IPS-18c (cell line): Measurements from ENCODE around the gene ETV6.

Experiments
- H3K4me3 ChIP-seq: 2 replicates; pipeline ENCODE4 v1.7.0; 2013; ENCODE audit warnings: low read depth, mild to moderate bottlenecking, low read length, moderate library complexity; ENCODE audit not compliant: insufficient read depth
- H3K9me3 ChIP-seq: one replicate; pipeline ENCODE4 v1.6.1; 2013; ENCODE audit warnings: mild to moderate bottlenecking, low read length, moderate library complexity; ENCODE audit not compliant: control insufficient read depth, insufficient read depth

The ETV6 gene

GRCh38 chr12:11718768-11719253 lies 69.3 kb downstream of the ETV6 start:
- no peaks in the 10 kb centered on the region for H3K9me3 ChIP-seq
- no peak overlapping the region for H3K4me3 ChIP-seq

GRCh38 chr12:11719678-11720099 lies 70.2 kb downstream of the ETV6 start:
- H3K4me3 ChIP-seq: no peak overlapping the region
- H3K9me3 ChIP-seq: no peaks in the 10 kb centered on the region

- Histone ChIP-seq H3K4me3 (no peak overlapping the region), H3K9me3 (no peaks in the 10 kb centered on the region)
These were observed 72.6 kb downstream of the ETV6 start for GRCh38 chr12:11722071-11722470.

DNA sequence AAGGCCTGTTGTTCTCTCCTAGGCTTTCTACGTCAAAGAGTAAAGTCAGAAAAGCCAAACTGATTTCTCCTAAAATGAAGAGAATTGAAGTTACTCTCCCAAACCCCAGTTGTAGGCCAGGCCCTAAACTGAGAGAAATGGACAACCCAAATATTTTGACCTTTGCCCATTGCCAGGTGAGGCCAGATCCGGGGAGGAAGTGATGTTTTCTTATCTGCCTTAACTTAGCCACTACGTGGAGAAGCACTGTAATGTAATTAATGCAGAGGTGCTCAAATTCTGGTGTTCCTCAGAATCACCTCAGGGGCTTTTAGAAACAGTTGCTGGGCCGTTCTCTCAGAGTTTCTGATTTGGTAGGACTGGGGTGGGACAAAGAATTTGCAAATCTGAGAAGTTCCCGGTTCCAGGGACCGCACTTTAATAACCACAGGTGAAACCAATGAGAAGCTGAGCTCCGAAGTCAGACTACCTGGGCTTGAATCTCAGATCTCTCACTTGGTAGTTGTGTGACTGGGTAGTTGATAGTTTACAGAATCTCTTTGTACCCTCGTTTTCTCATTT lies 73.2 kb downstream of the ETV6 start:
- H3K4me3 ChIP-seq: no peak overlapping the region
- H3K9me3 ChIP-seq: no peaks in the 10 kb centered on the region

DNA sequence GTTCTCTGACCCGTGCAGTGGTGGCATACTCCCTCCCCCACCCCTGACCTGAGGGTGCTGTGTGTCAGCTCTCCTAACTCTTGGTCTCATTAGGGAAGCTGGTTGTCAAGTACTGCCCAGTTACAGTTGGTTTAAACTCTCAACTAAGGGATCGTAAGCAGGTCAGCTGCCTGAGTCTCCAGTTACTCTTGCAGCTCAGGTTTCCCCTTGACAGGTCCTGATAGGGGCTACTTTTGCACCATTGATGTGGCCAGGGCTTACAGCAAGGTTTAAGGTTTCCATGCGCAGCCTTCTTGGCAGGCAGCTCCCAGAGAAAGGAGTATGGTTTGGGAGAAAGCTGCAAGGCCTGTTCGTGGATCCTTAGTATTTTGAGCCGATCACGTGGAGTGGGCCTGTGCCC lies 74.5 kb downstream of the ETV6 start:
- H3K9me3 ChIP-seq: no peaks in the 10 kb centered on the region
- H3K4me3 ChIP-seq: no peak overlapping the region

DNA sequence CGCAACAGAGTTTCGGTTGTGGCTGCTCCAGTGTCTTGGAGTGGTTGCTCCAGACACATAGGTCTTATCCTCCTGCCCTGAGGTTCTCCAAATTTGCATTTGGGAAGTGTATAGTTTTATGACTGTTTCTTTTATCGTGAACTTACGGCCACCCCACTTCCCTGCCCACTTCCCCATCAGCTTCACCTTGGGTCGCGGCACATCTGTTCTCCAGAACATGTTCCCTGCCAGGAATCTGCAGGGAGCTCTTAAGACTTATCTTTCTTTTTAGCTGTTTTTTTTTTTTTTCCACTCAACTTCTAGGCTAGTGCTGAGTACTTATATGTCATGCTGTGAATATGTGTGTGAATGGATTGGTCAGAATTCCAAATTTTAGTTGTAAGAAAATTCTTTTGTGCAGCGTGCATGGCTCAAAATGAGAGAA lies 75.4 kb downstream of the ETV6 start:
- Histone ChIP-seq H3K4me3 (no peak overlapping the region), H3K9me3 (no peaks in the 10 kb centered on the region)

- no peak overlapping the region for H3K4me3 ChIP-seq
- no peaks in the 10 kb centered on the region for H3K9me3 ChIP-seq
These were observed 76.2 kb downstream of the ETV6 start for GRCh38 chr12:11725686-11726085.

DNA sequence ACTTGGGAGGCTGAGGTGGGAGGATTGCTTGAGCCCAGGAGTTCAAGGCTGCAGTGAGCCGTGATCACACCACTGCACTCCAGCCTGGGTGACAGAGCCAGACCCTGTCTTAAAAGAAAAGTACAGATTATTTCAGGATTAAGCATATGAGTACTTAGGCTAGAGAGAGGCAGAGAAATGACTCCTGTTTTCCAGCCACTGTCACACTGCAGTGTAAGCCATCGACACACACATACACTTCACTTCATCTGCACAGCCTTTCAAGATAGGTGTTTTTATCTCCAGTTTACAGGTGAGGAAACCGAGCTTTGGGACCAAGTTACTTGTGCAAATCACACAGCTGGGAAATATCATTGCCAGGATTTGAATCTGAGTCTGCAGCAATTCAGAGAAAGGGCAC lies 77.2 kb downstream of the ETV6 start:
- H3K9me3 ChIP-seq: no peaks in the 10 kb centered on the region
- H3K4me3 ChIP-seq: no peak overlapping the region

DNA sequence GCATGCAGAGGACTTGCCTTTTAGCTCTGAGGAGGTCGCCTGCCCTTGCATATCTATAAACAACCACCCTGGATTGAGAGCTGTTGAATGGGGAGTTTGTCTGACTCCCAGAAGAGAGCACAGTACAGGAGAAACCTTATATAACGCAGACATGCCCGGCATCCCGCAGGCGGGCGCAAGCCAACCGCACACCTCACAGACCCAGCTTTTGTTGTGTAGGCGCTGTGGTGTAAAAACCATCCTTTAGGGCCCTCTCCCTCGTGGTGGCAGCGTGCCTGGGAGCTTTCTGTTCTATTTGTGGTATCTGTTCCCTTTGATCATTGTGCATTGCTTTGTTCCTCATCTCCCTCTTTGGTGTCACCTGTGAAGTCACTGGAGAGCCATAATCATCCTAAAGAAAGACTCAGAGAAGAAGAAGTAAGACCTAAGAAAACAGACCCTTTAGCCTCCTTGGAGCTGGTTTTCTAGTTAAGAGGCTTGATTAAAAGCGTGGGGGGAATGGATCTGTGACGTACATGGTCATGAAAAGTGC lies 77.7 kb downstream of the ETV6 start:
- H3K9me3 ChIP-seq: no peaks in the 10 kb centered on the region
- H3K4me3 ChIP-seq: no peak overlapping the region

GRCh38 chr12:11728154-11728755 lies 78.8 kb downstream of the ETV6 start:
- H3K4me3 ChIP-seq: no peak overlapping the region
- H3K9me3 ChIP-seq: no peaks in the 10 kb centered on the region

GRCh38 chr12:11729008-11729407 lies 79.5 kb downstream of the ETV6 start:
- no peak overlapping the region for H3K4me3 ChIP-seq
- H3K9me3 ChIP-seq: no peaks in the 10 kb centered on the region

GRCh38 chr12:11729439-11730150 lies 80.1 kb downstream of the ETV6 start:
- Histone ChIP-seq H3K4me3 (no peak overlapping the region), H3K9me3 (no peaks in the 10 kb centered on the region)

- no peaks in the 10 kb centered on the region for H3K9me3 ChIP-seq
These were observed 81.0 kb downstream of the ETV6 start for GRCh38 chr12:11730299-11731041.

DNA sequence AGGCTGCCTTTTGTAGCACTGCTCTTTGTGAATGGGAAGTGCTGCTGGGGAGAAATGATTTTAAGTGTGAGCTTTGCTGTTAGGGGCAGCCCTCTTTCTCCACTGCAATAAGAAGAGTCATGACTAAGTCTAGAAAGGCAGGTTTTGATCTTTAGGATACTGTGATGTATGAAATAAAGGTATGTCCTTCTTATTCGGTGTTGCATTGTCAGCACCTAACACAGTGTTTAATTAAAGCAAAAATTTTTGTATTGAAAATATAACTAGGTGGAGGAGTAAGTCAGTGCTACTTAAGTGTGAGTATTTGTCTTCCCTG lies 81.5 kb downstream of the ETV6 start:
- no peaks in the 10 kb centered on the region for H3K9me3 ChIP-seq
- no peak overlapping the region for H3K4me3 ChIP-seq

More at GRCh38 chr12:11730299-11731041, 81.0 kb downstream of the ETV6 start:
- H3K4me3 ChIP-seq: no peak overlapping the region

GRCh38 chr12:11731455-11731854 lies 82.0 kb downstream of the ETV6 start:
- H3K9me3 ChIP-seq: no peaks in the 10 kb centered on the region
- no peak overlapping the region for H3K4me3 ChIP-seq

GRCh38 chr12:11732023-11732422 lies 82.5 kb downstream of the ETV6 start:
- H3K9me3 ChIP-seq: no peaks in the 10 kb centered on the region
- no peak overlapping the region for H3K4me3 ChIP-seq

DNA sequence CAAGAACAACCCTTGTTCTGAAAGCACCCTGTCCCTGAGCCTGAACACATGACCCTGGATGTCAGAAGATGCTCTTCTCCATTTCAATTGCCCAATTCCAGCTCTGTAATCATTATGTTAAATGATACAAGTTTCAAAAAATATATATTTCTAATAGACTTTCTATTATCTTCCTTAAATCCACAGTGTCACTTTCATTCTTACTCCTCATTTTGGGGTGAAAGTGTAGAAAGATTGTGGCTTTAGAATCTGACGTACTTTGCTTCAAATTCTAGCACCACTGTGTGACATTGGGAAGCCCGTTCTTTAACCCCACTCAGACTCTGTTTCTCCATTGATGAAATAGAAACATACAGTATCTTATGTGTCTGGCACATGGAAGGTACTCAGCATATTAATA lies 83.2 kb downstream of the ETV6 start:
- Histone ChIP-seq H3K9me3 (no peaks in the 10 kb centered on the region), H3K4me3 (no peak overlapping the region)
